Breast epithelium (tissue), 4 donors: Measurements from ENCODE around the gene GPR141. TPM values are rescaled to one million over a fixed set of nuclear protein-coding genes. Genes with fewer than 3 reads are reported as not detected.

Experiments
- DNase-seq, 2 donors: peaks; one replicate each; pipeline ENCODE4 v3.0.0-alpha.2; 2019; ENCODE audit warnings: low spot score in 2 of 2
- H3K27ac ChIP-seq, 2 donors: fragments of 200-600 bp; sonication (generic) in 1 of 2; one replicate each; pipeline ENCODE4 v1.5.1; 2016 to 2019; ENCODE audit warnings: mild to moderate bottlenecking in 1 of 2
- H3K27me3 ChIP-seq, 2 donors: fragments of 200-600 bp; sonication (generic) in 1 of 2; one replicate each; pipeline versions ENCODE4 v1.5.1 to v1.6.0; 2017 to 2019; ENCODE audit warnings: control low read depth in 1 of 2, mild to moderate bottlenecking in 1 of 2
- H3K36me3 ChIP-seq: fragments of 200-600 bp; one replicate; pipeline ENCODE4 v1.5.1; 2019
- H3K4me1 ChIP-seq, 2 donors: fragments of 200-600 bp; sonication (generic); one replicate each; pipeline ENCODE4 v1.5.1; 2016 to 2019; ENCODE audit warnings: control low read depth in 1 of 2
- H3K4me3 ChIP-seq, 3 donors: fragments of 200-600 bp; sonication (generic); 1 replicate in 2 of 3; 2 replicates in 1 of 3; pipeline ENCODE4 v1.5.1; 2016 to 2019; ENCODE audit warnings: mild to moderate bottlenecking in 3 of 3, moderate library complexity in 2 of 3
- H3K9me3 ChIP-seq, 2 donors: fragments of 200-600 bp; sonication (generic) in 1 of 2; one replicate each; pipeline ENCODE4 v1.5.1; 2016 to 2019; ENCODE audit warnings: control low read depth in 1 of 2
- CTCF ChIP-seq, 3 donors: fragments of 450-650 bp; IDR thresholded peaks; one replicate each; pipeline ENCODE4 v1.5.1; 2016 to 2017; ENCODE audit warnings: antibody characterized with exemption in 3 of 3, mild to moderate bottlenecking in 3 of 3, moderate library complexity in 3 of 3
- POLR2A ChIP-seq: fragments of 450-650 bp; IDR thresholded peaks from one replicate; pipeline ENCODE4 v1.6.1; 2016; ENCODE audit warnings: antibody characterized with exemption, mild to moderate bottlenecking, moderate library complexity
- POLR2AphosphoS5 ChIP-seq, 3 donors: sonication (generic); formaldehyde crosslinking; IDR thresholded peaks; one replicate each; pipeline ENCODE4 v1.6.1; 2017; ENCODE audit warnings: antibody characterized with exemption in 3 of 3
- intact Hi-C: fragments of 100-400 bp; cut with DNase I; formaldehyde crosslinking; loops from one replicate; pipeline ENCODE4 v1.15.1; 2023; ENCODE audit warnings: low total_unique reads
- total RNA-seq, 3 donors: library from RNA; depleted of rRNA; stranded (reverse); fragments of >200 nt; gene quantifications; one replicate each; pipeline ENCODE4 v1.1.0, GENCODE V29; 2016

GPR141 gene
- total RNA-seq, 3 donors from 2014 or later, result 0.64 to 0.88 TPM; not detected in 1

DNA sequence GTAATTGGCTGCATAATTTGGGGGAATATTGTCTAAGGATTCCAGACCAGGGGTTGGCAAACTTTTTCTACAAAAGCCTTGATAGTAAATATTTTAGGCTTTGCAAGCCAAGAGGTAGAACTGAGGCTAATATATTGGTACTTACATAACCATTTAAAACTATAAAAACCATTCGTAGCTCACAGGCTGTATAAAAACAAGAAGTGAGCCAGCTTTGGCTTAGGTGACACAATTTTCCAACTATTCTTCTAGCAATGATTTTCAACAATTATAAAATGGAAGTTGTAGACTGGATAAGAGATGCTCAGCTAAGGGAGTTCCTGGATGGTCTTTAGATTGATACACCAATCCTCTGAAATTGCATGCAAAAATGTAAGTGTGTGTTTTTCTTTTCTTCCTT, 1.4 kb downstream of the GPR141 start:
- Histone ChIP-seq H3K4me3 (no peak overlapping the region), H3K9me3 (no peaks in the 10 kb centered on the region), H3K36me3 (no peaks in the 10 kb centered on the region), H3K27me3 (no peaks in the 10 kb centered on the region), H3K4me1 (no peaks in the 10 kb centered on the region), H3K27ac (no peak overlapping the region)
- no peak for TF ChIP-seq POLR2A
- TF ChIP-seq CTCF (IDR thresholded peaks at IDR 0.05), result no peak
- no peak for TF ChIP-seq POLR2AphosphoS5 (IDR thresholded peaks at IDR 0.05)
- intact Hi-C loops, result no loop called here
- no peak for DNase-seq

GRCh38 chr7:37686556-37687345, 3.2 kb downstream of the GPR141 start:
- no peaks in the 10 kb centered on the region for H3K27me3 ChIP-seq
- no peaks in the 10 kb centered on the region for H3K36me3 ChIP-seq
- no peaks in the 10 kb centered on the region for H3K9me3 ChIP-seq
- no peak overlapping the region for H3K4me3 ChIP-seq
- intact Hi-C loops, result no loop called here
- TF ChIP-seq POLR2AphosphoS5 (IDR thresholded peaks at IDR 0.05) (no peak), CTCF (IDR thresholded peaks at IDR 0.05) (no peak), POLR2A (no peak)
- no peak for DNase-seq
- H3K4me1 ChIP-seq, result no peaks in the 10 kb centered on the region
- no peak overlapping the region for H3K27ac ChIP-seq

- TF ChIP-seq CTCF (IDR thresholded peaks at IDR 0.05), result no peak
- Histone ChIP-seq H3K4me3 (no peak overlapping the region), H3K36me3 (no peaks in the 10 kb centered on the region), H3K9me3 (no peaks in the 10 kb centered on the region), H3K27me3 (no peaks in the 10 kb centered on the region), H3K27ac (no peak overlapping the region), H3K4me1 (no peaks in the 10 kb centered on the region)
- DNase-seq, result no peak
- intact Hi-C loops, result no loop called here
Observed at GRCh38 chr7:37690206-37690605, 6.6 kb downstream of the GPR141 start.

- no peaks in the 10 kb centered on the region for H3K4me1 ChIP-seq
- H3K9me3 ChIP-seq, result no peaks in the 10 kb centered on the region
- H3K4me3 ChIP-seq, result no peak overlapping the region
- no peak overlapping the region for H3K27ac ChIP-seq
- H3K27me3 ChIP-seq, result no peaks in the 10 kb centered on the region
- TF ChIP-seq CTCF (IDR thresholded peaks at IDR 0.05) (no peak), POLR2A (no peak), POLR2AphosphoS5 (IDR thresholded peaks at IDR 0.05) (no peak)
- intact Hi-C loops, result no loop called here
- DNase-seq, result no peak
- no peaks in the 10 kb centered on the region for H3K36me3 ChIP-seq
Observed at GRCh38 chr7:37694208-37695094, 10.9 kb downstream of the GPR141 start.

GRCh38 chr7:37698276-37698675, 14.7 kb downstream of the GPR141 start:
- Histone ChIP-seq H3K27ac (no peak overlapping the region), H3K36me3 (no peaks in the 10 kb centered on the region), H3K4me1 (no peaks in the 10 kb centered on the region), H3K27me3 (no peaks in the 10 kb centered on the region), H3K4me3 (no peak overlapping the region), H3K9me3 (no peaks in the 10 kb centered on the region)
- TF ChIP-seq CTCF (IDR thresholded peaks at IDR 0.05) (no peak), POLR2A (no peak), POLR2AphosphoS5 (IDR thresholded peaks at IDR 0.05) (no peak)
- intact Hi-C loops, result no loop called here
- no peak for DNase-seq
